OCI-M1 (cell line): Measurements from ENCODE around the gene PIH1D1.
A peak's percentile ranks its signal among the peaks of the same experiment; 100 is the strongest.

Experiments
- DNase-seq: peaks from one replicate; lab custom pipeline; 2025; lab: John Stamatoyannopoulos, UW

Gene PIH1D1

DNA sequence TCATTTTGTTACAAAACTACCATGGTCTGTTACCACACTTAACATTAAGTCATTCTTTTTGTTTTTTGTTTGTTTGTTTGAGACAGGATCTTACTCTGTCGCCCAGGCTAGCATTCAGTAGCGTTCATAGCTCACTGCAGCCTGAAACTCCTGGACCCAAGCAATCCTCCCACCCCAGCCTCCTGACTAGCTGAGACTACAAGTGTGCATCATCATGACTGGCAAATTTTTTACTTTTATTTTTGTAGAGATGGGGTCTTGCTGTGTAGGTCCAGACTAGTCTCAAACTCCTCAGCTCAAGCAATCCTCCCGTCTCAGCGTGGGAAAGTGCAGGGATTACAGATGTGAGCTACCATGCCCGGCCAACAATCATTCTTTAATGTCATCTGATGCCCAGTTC, 4.7 kb upstream of the PIH1D1 start:
- DNase-seq, result no peak

DNA sequence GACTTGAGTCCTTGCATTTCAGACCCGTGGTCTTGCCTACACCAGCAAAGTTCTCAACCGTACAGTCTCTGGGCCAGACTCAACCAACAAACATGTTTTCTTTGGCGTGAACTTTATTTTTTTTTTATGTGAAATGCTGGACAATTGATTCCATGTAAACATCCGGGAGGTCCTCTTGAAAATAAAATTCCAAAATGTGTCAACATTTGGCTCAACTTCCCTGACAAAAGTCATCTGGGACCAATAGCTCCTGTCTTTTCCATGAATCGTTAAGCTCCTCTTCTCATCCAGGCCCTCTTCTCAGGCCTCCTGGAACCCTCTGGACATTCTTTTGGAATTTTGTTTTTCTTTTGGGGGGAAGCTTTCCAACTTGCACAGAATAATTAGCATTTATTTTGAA, 4.2 kb upstream of the PIH1D1 start:
- no peak for DNase-seq

DNA sequence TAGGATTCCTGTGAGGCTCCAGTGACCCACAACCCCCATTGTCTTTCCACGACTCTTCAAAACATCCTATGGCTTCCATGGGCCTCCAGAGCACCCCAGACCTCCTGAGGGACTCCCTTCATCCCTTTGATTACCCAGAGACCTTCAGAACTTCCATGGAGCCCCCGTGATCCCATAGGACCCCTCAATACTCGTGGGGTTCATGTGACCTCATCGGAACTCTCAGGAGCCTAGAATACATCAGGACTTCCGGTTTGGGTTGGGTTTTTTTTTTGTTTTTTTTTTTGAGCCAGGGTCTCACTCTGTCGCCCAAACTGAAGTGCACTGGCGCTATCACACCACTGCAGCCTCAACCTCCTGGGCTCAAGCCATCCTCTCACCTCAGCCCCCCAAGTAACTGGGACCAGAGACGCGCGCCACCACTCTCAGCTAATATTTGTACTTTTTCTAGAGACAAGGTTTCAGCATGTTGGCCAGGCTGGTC, 2.2 kb upstream of the PIH1D1 start:
- DNase-seq, result no peak

DNA sequence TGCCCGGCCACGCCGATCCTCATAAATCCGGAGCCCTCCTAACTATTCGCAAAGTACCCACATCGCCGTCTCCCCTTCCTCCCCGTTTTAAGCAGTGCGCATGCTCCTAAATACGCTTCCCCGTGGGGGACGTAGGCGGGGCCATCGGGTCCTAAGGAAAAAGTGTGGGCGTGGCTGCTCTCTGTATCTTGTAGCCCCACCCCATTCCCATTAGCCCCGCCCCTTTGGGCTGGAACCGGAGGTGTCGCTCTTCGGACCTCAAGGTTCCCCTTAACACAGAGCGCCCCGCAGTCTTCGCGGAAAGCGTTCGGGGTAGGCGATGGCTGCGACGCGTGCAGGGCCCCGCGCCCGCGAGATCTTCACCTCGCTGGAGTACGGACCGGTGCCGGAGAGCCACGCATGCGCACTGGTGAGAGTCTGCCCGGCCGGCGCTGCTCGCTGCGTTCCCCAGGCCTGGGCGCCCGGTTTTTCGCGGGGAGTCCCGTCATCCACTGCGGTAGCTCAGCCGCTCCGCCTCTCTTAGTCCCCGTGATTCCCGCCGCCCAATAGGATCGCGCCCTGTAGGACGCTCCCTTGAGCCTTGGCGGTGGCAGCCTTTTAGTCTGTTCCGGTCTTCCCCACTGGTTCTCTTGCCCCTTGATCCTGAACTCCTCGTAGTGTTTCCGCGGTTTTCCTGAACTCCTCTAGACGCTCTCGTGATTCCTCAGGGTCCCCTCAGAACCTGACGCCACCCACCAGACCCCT, 1.6 kb upstream of the PIH1D1 start, which contains the start of gene ALDH16A1:
ALDH16A1 (plus strand) TSS at position 213 of the 744 bp plus-strand sequence; CDS start at position 320, 107 bp downstream.
- DNase-seq, result peak; percentile 100

DNA sequence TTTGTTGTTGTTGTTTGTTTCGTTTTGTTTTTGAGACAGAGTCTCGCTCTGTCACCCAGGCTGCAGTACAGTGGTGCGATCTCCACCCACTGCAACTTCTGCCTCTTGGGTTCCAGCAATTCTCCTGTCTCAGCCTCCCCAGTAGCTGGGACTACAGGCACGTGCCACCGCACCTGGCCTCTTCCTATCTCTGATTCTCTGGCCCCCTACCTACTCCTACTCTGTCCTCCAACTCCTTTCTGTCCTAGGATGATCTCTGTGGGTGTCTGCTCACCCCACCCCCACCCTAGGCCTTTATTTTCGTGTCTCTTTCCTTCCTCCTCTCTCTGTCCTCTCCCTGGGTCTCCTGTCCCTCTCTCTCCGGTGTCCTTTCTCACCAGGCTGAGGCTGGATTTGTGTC, 1.2 kb downstream of the PIH1D1 start:
- DNase-seq, result no peak

DNA sequence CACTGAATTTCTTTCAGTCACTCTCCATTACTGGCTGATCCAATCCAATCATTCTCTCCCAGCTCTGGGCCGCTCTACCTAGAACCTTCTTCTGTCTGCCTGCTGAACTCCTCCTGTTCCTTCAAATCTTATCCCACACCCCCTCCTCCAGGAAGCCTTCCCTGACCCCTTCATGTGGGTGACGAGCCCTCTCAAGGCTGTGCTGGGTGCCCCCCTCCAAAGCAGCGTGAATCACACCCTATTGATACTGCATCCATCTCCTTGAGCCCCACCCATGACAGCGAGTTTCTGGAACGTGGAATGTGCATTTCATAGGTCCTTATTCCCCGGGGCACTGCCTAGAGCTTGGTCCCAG, 3.2 kb downstream of the PIH1D1 start:
- DNase-seq, result no peak

DNA sequence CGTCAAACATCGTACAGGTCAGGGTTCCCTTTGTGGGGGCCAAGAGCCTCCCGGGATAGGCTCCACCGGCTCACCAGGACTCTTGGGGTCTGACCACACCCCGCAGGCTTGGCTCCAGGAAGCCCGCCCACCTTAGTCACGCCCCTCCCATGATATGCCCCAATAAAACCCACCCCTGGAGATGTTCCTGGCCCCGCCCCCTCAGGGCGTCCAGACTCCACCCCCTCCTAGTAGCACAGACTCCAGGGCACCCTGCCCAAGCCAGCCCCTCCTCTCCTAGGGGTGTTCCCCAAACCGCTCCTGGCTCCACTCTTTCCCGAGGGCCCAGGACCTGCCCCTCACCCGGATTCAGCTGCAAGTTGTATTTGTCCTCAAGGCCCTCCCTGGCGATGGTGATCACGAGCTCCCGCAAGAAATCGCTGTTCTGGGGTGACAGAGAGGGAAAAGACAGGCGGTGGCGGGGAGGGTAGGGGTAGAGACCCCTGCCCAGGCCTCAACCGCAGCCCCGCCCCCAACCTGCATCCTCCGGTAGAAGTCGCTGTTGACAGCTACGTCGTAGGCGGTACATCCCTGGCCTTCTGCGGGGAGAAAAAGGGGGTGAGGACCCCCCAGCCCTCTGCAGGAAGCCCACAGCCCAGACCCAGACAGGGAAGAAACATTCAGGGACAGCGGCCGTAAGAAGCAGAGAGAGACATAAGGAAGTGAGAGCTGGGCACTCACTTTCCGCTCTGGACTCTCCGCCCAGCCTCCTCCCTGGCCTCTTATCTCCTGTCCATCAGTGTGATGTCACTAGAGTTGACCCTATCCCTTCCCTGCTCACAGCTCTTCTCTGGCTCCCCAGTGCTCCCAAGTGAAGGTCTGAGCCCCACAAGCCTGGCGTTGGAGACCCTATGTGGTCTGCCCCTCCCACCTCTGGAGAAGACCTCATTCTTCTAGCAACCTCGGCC, 3.9 kb downstream of the PIH1D1 start:
- no peak for DNase-seq

DNA sequence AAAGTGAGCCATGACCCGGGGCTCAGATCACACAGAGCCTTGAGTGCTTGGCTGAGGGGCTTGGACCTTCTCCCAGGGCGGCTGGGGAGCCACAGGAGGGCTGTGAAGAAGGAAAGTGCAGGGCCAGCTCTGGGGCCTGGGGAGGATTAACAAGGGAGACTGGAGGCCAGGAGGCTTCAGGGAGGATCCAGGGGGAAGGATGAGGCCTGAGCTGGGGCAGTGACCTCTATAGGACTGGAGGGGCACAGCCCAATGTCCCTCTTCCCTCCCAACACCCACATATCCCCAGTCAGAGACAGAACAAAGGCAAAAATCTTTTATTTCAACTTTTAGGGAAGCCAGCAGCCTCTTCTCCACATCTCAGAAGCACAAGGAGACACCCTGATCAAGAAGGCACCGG, 5.6 kb downstream of the PIH1D1 start:
- DNase-seq, result no peak

DNA sequence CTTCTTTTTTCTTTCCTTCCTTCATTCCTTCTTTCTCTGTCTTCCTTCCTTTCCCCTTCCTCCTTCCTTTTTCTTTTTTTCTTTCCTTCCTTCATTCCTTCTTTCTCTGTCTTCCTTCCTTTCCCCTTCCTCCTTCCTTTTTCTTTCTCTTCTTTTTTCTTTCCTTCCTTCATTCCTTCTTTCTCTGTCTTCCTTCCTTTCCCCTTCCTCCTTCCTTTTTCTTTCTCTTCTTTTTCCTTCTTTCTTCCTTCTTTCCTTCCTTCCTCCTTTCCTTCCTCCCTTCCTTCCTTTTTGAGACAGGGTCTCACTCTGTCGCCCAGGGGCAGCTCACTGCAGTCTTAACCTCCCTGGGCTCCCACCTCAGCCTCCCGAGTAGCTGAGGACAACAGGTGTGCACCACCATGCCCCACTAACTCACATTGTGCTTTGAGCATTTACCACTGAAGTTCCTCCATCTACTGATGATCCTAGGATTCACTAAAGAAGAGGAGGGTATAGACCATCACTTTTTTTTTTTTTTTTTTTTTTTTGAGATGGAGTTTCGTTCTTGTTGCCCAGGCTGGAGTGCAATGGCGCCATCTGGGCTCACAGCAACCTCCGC, 7.4 kb downstream of the PIH1D1 start:
- DNase-seq, result peak; percentile 30

DNA sequence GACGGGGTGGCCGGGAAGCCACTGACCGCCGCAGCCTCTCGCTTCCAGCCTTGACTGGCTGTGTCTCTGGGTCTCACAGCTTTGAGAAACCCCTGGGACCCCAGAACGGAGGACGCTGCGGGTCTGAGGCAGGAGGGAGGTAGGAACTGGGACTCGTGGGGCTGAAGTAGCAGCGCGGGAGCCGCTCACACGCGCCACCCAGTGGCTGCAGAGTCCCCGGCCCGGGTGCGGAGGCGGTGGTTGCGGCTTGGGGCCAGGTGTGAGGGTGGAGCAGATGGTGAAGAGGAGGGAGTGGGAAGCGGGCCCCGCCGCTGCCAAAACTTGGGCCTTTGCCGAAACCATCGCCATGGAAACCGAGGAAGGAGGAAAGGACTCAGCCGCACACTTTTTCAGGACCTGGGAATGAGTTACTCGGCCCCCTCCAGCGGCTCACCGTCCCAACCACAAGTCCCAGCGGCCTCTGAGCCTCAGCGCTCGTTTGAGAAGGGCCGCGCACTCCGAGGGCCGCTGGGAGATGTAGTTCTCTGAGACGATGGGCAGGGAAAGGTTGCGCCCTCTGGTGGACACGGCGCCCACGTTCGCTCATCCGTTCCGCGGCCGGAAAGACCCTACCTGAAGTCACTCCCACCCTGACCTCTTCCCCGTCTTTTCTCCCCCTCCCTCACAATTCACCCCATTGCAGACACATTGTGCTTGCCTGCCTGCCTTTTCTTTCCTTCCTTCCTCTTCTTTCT, 8.1 kb downstream of the PIH1D1 start:
- peak; percentile 97 for DNase-seq

DNA sequence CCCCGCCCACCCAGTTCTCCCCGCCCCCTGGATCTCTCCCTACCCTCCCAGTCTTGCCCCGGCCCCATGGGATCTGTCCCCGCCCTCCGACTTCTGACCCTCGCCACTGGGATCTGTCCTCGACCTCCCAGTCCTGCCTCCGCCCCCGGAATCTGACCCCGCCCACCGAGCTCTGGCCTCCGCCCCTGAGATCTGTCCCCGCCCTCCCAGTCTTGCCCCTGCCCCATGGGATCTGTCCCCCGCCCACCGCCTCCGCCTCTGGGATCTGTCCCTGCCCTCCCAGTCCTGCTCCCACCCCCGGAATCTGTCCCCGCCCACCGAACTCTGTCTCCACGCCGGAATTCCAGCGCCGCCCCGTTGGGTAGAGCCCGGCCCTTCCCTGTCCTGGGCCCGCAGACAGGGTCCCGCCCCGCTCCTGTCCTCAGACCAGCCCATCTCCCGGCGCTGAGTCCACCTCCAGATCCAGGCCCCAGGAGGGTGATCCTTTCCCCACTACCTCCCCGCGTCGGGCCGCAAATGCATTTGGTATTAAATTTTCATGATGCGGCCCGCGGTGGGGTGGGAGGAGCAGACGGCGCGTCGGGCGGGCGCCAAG, 8.7 kb downstream of the PIH1D1 start:
- peak; percentile 87 for DNase-seq

DNA sequence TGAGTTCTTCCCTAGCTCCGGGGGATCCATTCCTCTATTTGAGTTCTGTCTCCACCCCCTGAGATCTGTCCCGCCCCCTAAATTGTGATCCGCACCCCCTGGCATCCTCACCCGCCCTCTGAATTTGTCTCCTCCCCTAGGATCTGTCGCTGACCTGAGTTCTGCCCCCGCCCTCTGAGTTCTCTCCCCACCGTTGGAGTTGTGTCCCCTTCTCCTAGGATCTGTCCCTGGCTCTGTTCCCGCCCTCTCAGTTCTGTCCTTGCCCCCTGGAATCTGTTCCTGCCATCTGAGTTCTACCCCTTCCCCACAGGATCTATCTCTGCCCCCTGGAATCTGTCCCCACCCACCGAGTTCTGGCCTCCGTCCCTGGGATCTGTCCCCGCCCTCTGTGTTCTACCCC, 9.3 kb downstream of the PIH1D1 start:
- DNase-seq, result no peak

DNA sequence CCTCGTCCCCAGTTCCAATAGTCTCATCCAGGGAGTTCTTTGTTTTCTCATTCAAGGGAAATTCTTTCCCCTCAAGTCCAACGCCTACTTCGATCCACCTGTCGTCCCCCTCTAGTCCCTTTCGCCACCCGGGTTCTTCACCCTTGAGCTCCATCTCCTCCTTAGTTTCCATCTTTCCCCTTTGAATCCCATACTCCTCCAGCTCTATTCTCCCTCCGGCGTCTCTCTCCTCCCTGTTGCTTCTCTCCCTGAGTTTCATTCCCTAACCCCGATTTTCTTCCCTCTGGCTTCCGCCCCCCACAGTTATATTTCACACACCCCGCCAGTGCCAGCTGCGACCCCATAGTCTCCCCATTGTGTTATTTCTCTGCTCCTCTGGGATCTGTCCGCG, 9.7 kb downstream of the PIH1D1 start:
- DNase-seq, result no peak

DNA sequence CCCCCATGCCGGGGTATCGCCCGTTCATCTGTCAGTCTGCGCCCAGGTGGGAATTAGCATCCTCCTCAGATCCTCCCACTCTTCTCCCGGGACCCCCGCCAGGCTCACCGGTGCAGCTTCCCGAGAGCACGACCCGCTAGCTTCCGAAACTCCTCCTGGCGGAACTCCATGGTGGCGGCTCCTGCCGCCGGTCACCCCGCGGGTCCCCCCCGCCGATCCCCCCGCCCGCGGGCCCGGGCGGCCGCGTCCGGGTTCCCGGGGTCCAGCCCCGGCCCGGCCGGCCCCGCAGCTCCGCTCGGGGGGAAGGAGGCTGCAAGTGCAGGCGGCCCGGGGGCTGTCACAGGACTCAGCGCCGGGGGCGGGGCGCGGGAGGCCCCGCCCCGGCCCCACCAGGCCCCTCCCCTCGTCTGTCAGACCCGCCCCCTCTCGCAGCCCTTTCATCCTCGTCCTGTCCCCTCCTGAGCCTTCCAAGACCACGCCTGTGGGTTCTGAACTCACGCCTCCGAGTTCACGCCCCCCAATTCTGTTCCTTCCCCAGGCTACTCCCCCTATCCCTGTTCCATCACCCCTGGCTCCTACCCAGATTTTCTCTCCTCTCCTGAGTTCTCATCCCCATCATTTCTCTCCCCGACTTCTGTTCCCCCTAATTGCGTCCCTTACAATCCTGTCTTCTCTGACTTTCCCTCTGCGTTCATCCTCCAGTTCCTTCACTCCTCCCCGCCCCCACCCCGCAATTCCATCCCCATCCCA, 10.2 kb downstream of the PIH1D1 start, which contains the start of gene SLC17A7:
SLC17A7 (minus strand) TSS at position 318 of the 750 bp plus-strand sequence; CDS start at position 170, 148 bp downstream.
- DNase-seq, result no peak

DNA sequence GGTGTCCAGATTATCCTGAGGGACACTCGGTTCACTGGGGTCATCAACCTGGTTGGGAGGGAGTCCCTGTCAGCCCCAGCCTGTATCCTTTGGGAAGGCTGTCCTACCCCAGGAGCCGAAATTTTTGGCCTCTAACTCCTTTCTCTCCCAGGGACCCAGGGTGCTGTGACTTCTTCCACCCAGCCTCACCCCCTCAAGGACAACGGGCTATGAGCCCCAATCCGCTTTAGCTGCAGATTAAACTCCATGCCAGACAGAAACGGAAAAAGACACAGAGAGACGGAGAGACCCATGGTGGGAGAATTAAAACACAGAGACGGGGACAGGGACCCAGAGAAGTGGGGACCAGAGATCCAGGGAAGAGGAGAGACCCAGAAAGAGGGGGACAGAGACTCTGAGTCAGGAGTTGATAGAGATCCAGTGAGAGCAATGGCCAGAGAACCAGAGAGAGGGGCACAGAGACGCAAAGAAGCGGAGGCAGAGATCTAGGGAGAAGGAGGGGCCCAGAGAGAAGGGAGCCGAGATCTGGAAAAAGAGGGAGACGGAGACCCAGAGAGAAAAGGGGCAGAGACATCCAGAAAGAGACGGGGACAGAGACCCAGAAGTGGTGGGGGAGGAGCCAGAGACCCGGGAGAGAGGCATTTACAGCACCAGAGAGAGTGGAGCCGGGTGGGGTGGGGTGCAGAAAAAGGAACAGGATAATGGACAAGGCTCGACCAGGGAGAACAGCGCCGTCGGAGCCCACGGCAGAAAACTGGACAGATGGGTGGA, 11.0 kb downstream of the PIH1D1 start:
- DNase-seq, result no peak

DNA sequence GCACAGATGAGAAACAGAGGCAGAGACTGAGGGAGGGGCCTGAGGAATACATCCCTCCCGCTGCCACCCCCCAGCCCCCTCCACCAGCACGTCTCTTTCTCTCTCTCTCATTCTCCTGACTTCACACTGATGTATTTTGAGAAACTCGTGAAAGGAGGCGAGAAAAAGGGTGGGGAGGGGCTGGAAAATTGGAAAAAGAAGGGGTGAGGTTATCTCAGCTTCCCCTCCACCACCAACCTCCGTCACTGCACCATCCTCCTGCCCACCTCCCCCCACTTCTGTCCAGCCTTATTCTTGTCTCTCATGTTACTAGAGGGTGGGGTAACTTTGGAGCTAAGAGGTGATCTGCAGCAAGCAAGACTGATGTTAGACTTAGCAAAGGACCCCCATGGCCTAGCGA, 11.8 kb downstream of the PIH1D1 start:
- DNase-seq, result no peak

DNA sequence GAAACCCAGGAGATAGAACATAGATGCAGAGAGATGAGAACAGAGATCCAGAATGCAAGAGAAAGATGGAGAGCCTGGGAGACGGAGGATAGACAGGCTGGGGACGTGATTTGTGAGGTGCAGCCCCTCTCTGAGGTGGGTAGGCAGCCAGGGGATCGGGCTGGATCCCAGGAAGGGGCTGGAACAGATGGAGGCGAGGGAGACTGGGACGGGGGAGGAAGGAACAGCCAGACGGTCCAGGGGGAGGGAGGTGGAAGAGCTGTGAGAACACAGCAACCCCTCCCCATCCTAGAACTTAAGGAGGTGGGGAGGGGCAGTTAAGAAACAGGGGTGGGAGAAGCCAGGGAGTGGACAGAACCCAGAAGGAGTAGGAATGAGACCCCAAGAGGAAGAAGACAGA, 13.4 kb downstream of the PIH1D1 start:
- DNase-seq, result no peak

DNA sequence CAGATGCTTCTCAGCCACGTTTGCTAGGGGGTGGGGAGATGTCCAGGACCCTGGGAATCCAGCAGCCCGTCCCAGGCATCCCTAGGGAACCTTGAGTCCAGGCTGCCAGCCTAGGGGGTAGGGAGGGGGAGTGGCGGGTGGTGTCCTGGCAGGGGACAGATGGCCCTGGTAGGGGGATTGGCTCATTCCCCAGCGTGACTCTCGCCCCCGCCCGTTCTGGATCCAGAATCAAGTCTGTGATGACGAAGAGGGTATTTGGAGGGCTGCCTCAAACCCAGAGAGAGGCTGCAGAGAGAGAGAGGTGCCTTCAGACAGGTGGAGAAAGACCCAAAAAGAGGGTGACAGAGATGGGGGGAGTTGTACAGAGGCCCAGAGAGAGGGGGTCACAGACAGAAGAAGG, 14.4 kb downstream of the PIH1D1 start:
- no peak for DNase-seq

DNA sequence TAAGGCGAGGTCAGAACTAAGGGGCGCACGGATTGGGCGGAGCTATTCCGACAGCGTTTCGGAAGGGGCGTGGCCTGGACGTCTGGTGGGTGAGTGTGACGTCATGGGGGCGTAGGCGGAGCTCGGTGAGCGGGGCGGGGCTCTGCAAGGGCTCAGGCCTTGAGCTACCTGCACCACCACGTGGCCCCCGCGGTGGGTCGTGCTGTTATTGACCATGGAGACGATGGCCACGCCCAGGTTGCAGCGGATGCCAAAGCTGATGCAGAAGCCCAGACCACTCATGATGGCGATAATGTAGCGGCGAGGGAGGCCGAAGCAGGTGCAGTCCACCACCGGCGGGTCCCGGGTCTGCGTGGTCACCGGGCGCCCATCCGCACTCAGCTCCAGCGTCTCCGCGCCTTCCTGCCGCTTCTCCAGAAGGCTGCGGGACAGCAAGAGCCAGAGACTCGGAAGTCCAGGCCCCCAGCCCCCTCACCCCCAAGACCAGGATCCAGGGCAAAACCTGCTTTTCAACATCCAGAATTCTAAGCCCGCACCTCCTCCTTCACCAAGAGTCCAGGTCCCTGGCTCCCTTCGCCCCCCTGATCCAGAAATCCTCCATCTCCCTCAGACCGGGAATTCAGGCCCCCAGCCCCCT, 15.1 kb downstream of the PIH1D1 start:
- DNase-seq, result peak; percentile 46
